Naive thymus-derived CD4-positive, alpha-beta T cell (primary cell): ENCODE measurements around the gene PROK2. TPM values are rescaled to one million over a fixed set of nuclear protein-coding genes. Genes with fewer than 3 reads are reported as not detected.

Experiments
- ATAC-seq: fragments of 150-1000 bp; cut with Tn5 transposase; 2 replicates; pipeline ENCODE4 v1.10.0; 2021; ENCODE audit warnings: mild to moderate bottlenecking, moderate library complexity
- CTCF ChIA-PET: fragments of 350-600 bp; sonication (Branson Sonifier 250); formaldehyde crosslinking; loops from one replicate; lab custom pipeline; 2021; ENCODE audit warnings: antibody characterized with exemption; lab: Charles Lee
- POLR2A ChIA-PET: fragments of 350-600 bp; sonication (Branson Sonifier 250); formaldehyde crosslinking; loops from one replicate; lab custom pipeline; 2021; ENCODE audit warnings: antibody characterized with exemption, inconsistent platforms; lab: Charles Lee
- DNase-seq, 9 donors: peaks; one replicate each; pipeline versions ENCODE4 v3.0.0 to v3.0.0-alpha.2; 2020 to 2022; ENCODE audit warnings: mixed read lengths in 1 of 9
- H3K27ac ChIP-seq: one replicate; pipeline ENCODE4 v1.7.0; 2013; ENCODE audit warnings: mild to moderate bottlenecking, low read depth, low read length, moderate library complexity
- H3K27me3 ChIP-seq, 2 donors: one replicate each; pipeline ENCODE4 v1.7.0; 2013; ENCODE audit warnings: low read length in 2 of 2, mild to moderate bottlenecking in 2 of 2, moderate library complexity in 2 of 2; ENCODE audit not compliant: control insufficient read depth in 2 of 2, insufficient read depth in 2 of 2
- H3K36me3 ChIP-seq, 3 experiments: 1 replicate in 2 of 3; 2 replicates in 1 of 3; pipeline ENCODE4 v1.7.0; 2013; ENCODE audit warnings: low read length in 3 of 3, mild to moderate bottlenecking in 3 of 3, moderate library complexity in 1 of 3; ENCODE audit not compliant: insufficient read depth in 3 of 3, control insufficient read depth in 2 of 3
- H3K4me1 ChIP-seq, 2 donors: one replicate each; pipeline ENCODE4 v1.7.0; 2013; ENCODE audit warnings: low read length in 2 of 2, mild to moderate bottlenecking in 2 of 2, moderate library complexity in 1 of 2; ENCODE audit not compliant: control insufficient read depth in 2 of 2, insufficient read depth in 2 of 2
- H3K4me3 ChIP-seq: 2 replicates; pipeline ENCODE4 v1.7.0; 2013; ENCODE audit warnings: mild to moderate bottlenecking, low read length
- H3K9me3 ChIP-seq, 3 experiments: 1 replicate in 2 of 3; 2 replicates in 1 of 3; pipeline ENCODE4 v1.7.0; 2013; ENCODE audit warnings: low read length in 3 of 3; ENCODE audit not compliant: control insufficient read depth in 2 of 3
- H3K27ac Mint-ChIP-seq, 9 donors: one replicate each; pipeline ENCODE4 v1.8.0; 2020 to 2022; ENCODE audit warnings: mixed read lengths in 9 of 9, mild to moderate bottlenecking in 8 of 9, moderate library complexity in 5 of 9, inconsistent platforms in 2 of 9
- H3K27me3 Mint-ChIP-seq, 5 donors: one replicate each; pipeline ENCODE4 v1.8.0; 2021 to 2022; ENCODE audit warnings: mixed read lengths in 5 of 5, mild to moderate bottlenecking in 1 of 5
- H3K36me3 Mint-ChIP-seq, 5 donors: one replicate each; pipeline ENCODE4 v1.8.0; 2020 to 2022; ENCODE audit warnings: mixed read lengths in 5 of 5, mild to moderate bottlenecking in 3 of 5, inconsistent platforms in 1 of 5
- H3K4me1 Mint-ChIP-seq, 7 donors: one replicate each; pipeline ENCODE4 v1.8.0; 2020 to 2022; ENCODE audit warnings: mixed read lengths in 7 of 7, mild to moderate bottlenecking in 3 of 7, inconsistent platforms in 1 of 7
- H3K4me3 Mint-ChIP-seq, 10 donors: one replicate each; pipeline ENCODE4 v1.8.0; 2020 to 2022; ENCODE audit warnings: mild to moderate bottlenecking in 10 of 10, mixed read lengths in 10 of 10, moderate library complexity in 6 of 10, inconsistent platforms in 2 of 10
- H3K9me3 Mint-ChIP-seq, 11 donors: one replicate each; pipeline ENCODE4 v1.8.0; 2020 to 2022; ENCODE audit warnings: mixed read lengths in 11 of 11, mild to moderate bottlenecking in 4 of 11, inconsistent platforms in 1 of 11, moderate library complexity in 1 of 11
- intact Hi-C, 2 donors: fragments of 100-400 bp; cut with micrococcal nuclease; formaldehyde crosslinking; loops; one replicate each; pipeline ENCODE4 v1.15.1; 2023
- polyA plus RNA-seq, 2 donors: library from polyadenylated mRNA; unstranded; fragments of 300-500 nt; fragmentation: Illumina TruSeq; gene quantifications; one replicate each; pipeline ENCODE4 v1.2.3, GENCODE V29; 2021
- total RNA-seq, 6 experiments: library from RNA in 5 of 6; stranded (reverse) in 5 of 6; gene quantifications; 1 replicate in 5 of 6; 2 replicates in 1 of 6; pipeline ENCODE4 v1.2.3 and lab custom pipeline; 2021 to 2026

PROK2 gene
- total and polyA plus RNA-seq, 7 experiments from 2014 or later, result 14.1 TPM; not detected in 6

- Mint-ChIP-seq H3K9me3 (peaks cover 3 to 53% (median 29%) of the 10 kb centered on the region in 11 donors), H3K36me3 (peaks cover 3 to 19% (median 4%) of the 10 kb centered on the region in 5 donors)
- CTCF ChIA-PET, result interaction anchor here (1.0 kb wide), 1 partner anchor 32 kb away, joined by 3 read pairs; no protein-coding TSS in a partner anchor
Observed at GRCh38 chr3:71742621-71743020, 42.3 kb downstream of the PROK2 start.

GRCh38 chr3:71734881-71735280, 50.1 kb downstream of the PROK2 start:
- Histone ChIP-seq H3K36me3 (no peaks in the 10 kb centered on the region), H3K27ac (no peak overlapping the region), H3K27me3 (no peaks in the 10 kb centered on the region), H3K4me1 (peaks cover 0 to 6% of the 10 kb centered on the region in 2 donors), H3K9me3 (no peaks in the 10 kb centered on the region), H3K4me3 (no peak overlapping the region)
- H3K27me3 Mint-ChIP-seq, result peaks cover 10 to 42% (median 20%) of the 10 kb centered on the region in 5 donors
- ChIA-PET CTCF (no interaction called here), POLR2A (no interaction called here)
- H3K36me3 Mint-ChIP-seq, result peaks cover 0 to 8% (median 5%) of the 10 kb centered on the region in 5 donors
- no peak overlapping the region for H3K27ac Mint-ChIP-seq
- H3K9me3 Mint-ChIP-seq, result peaks cover 2 to 24% (median 7%) of the 10 kb centered on the region in 11 donors
- no peak overlapping the region for H3K4me3 Mint-ChIP-seq
- peaks cover 5 to 18% (median 13%) of the 10 kb centered on the region in 7 donors for H3K4me1 Mint-ChIP-seq
- DNase-seq (no peak), ATAC-seq (no peak)
- intact Hi-C loops, result no loop called here

More at GRCh38 chr3:71742621-71743020, 42.3 kb downstream of the PROK2 start:
- ATAC-seq (no peak), DNase-seq (no peak)
- Mint-ChIP-seq H3K4me3 (no peak overlapping the region), H3K27ac (no peak overlapping the region), H3K4me1 (peaks cover 0 to 2% (median 0%) of the 10 kb centered on the region in 7 donors), H3K27me3 (peaks cover 0 to 36% (median 6%) of the 10 kb centered on the region in 5 donors)
- Histone ChIP-seq H3K9me3 (peaks cover 0 to 6% (median 4%) of the 10 kb centered on the region in 3 experiments), H3K36me3 (no peaks in the 10 kb centered on the region), H3K4me3 (no peak overlapping the region), H3K4me1 (no peaks in the 10 kb centered on the region), H3K27ac (no peak overlapping the region), H3K27me3 (no peaks in the 10 kb centered on the region)
- POLR2A ChIA-PET, result no interaction called here
- intact Hi-C loops, result no loop called here

- Histone ChIP-seq H3K27ac (no peak overlapping the region), H3K9me3 (no peaks in the 10 kb centered on the region), H3K4me3 (no peak overlapping the region), H3K4me1 (peaks cover 12 to 20% of the 10 kb centered on the region in 2 donors), H3K27me3 (no peaks in the 10 kb centered on the region), H3K36me3 (no peaks in the 10 kb centered on the region)
- H3K27ac Mint-ChIP-seq, result no peak overlapping the region
- no peak overlapping the region for H3K4me3 Mint-ChIP-seq
- no peak for ATAC-seq
- intact Hi-C loops, result no loop called here
- ChIA-PET POLR2A (interaction anchor here (0.5 to 0.7 kb wide), 3 partner anchors 16 to 932 kb away, joined by 3 to 5 read pairs (median 3); no protein-coding TSS in a partner anchor), CTCF (interaction anchor here (0.7 to 0.8 kb wide), 3 partner anchors 10 to 1090 kb away, joined by 3 read pairs; no protein-coding TSS in a partner anchor)
- H3K9me3 Mint-ChIP-seq, result peaks cover 2 to 22% (median 7%) of the 10 kb centered on the region in 11 donors
- peaks cover 0 to 5% (median 4%) of the 10 kb centered on the region in 5 donors for H3K36me3 Mint-ChIP-seq
- peaks cover 15 to 34% (median 26%) of the 10 kb centered on the region in 7 donors for H3K4me1 Mint-ChIP-seq
- no peak for DNase-seq
- H3K27me3 Mint-ChIP-seq, result peaks cover 10 to 34% (median 19%) of the 10 kb centered on the region in 5 donors
Observed at GRCh38 chr3:71733319-71733718, 51.6 kb downstream of the PROK2 start.

GRCh38 chr3:71732637-71733036, 52.3 kb downstream of the PROK2 start:
- no peak for ATAC-seq
- Histone ChIP-seq H3K36me3 (no peaks in the 10 kb centered on the region), H3K27me3 (no peaks in the 10 kb centered on the region), H3K4me3 (no peak overlapping the region), H3K9me3 (no peaks in the 10 kb centered on the region), H3K27ac (no peak overlapping the region), H3K4me1 (peaks cover 12 to 20% of the 10 kb centered on the region in 2 donors)
- ChIA-PET CTCF (interaction anchor here (1.0 kb wide), 1 partner anchor 19 kb away, joined by 3 read pairs; no protein-coding TSS in a partner anchor), POLR2A (interaction anchor here (0.6 to 0.7 kb wide), 2 partner anchors 16 to 639 kb away, joined by 3 to 4 read pairs; no protein-coding TSS in a partner anchor)
- intact Hi-C loops, result no loop called here
- Mint-ChIP-seq H3K36me3 (peaks cover 0 to 5% (median 4%) of the 10 kb centered on the region in 5 donors), H3K4me1 (peaks cover 17 to 36% (median 29%) of the 10 kb centered on the region in 7 donors), H3K27me3 (peaks cover 7 to 27% (median 12%) of the 10 kb centered on the region in 5 donors), H3K27ac (no peak overlapping the region), H3K4me3 (no peak overlapping the region), H3K9me3 (peaks cover 1 to 17% (median 6%) of the 10 kb centered on the region in 11 donors)
- DNase-seq, result no peak

GRCh38 chr3:71728632-71729342, 56.2 kb downstream of the PROK2 start:
- H3K4me1 Mint-ChIP-seq, result peaks cover 37 to 58% (median 50%) of the 10 kb centered on the region in 7 donors

GRCh38 chr3:71726146-71726545, 58.8 kb downstream of the PROK2 start:
- H3K36me3 ChIP-seq, result peaks cover 0 to 3% (median 0%) of the 10 kb centered on the region in 3 experiments
- intact Hi-C loops, result loop anchor here (1.0 to 10.0 kb wide), 12 partner anchors 15 to 1361 kb away; partner anchors contain the start of gene PPP4R2 (in 1 of the 2)
- ChIA-PET POLR2A (no interaction called here), CTCF (interaction anchor here (2.0 kb wide), 1 partner anchor 15 kb away, joined by 13 read pairs; no protein-coding TSS in a partner anchor)
- H3K9me3 ChIP-seq, result no peaks in the 10 kb centered on the region
- peaks cover 0 to 3% (median 0%) of the 10 kb centered on the region in 11 donors for H3K9me3 Mint-ChIP-seq
- no peaks in the 10 kb centered on the region for H3K27me3 ChIP-seq
- peaks cover 0 to 12% (median 2%) of the 10 kb centered on the region in 5 donors for H3K36me3 Mint-ChIP-seq
- peak; percentile 58 for ATAC-seq
- H3K4me1 ChIP-seq, result peaks cover 44 to 53% of the 10 kb centered on the region in 2 donors
- H3K4me3 Mint-ChIP-seq, result peak overlapping the region; percentile 85 to 99 (median 92)
- peak overlapping the region; percentile 72 for H3K27ac ChIP-seq
- peaks cover 57 to 81% (median 70%) of the 10 kb centered on the region in 7 donors for H3K4me1 Mint-ChIP-seq
- H3K27ac Mint-ChIP-seq, result peak overlapping the region; percentile 83 to 98 (median 96)
- no peaks in the 10 kb centered on the region for H3K27me3 Mint-ChIP-seq
- peak in 8 of 9 donors; percentile 48 to 78 (median 62) for DNase-seq
- peak overlapping the region; percentile 81 for H3K4me3 ChIP-seq

More at GRCh38 chr3:71728632-71729342, 56.2 kb downstream of the PROK2 start:
- Histone ChIP-seq H3K36me3 (peaks cover 0 to 3% (median 0%) of the 10 kb centered on the region in 3 experiments), H3K4me1 (peaks cover 20 to 29% of the 10 kb centered on the region in 2 donors), H3K4me3 (no peak overlapping the region), H3K27me3 (no peaks in the 10 kb centered on the region), H3K27ac (no peak overlapping the region), H3K9me3 (no peaks in the 10 kb centered on the region)
- peak overlapping the region in 3 of 10 donors; percentile 29 to 36 (median 30) for H3K4me3 Mint-ChIP-seq
- ATAC-seq (no peak), DNase-seq (peak in 2 of 9 donors; percentile 17 to 36)
- H3K27ac Mint-ChIP-seq, result peak overlapping the region in 8 of 9 donors; percentile 36 to 84 (median 51)
- CTCF ChIA-PET, result interaction anchor here (0.6 to 1.9 kb wide), 14 partner anchors 8 to 1221 kb away, joined by 3 to 15 read pairs (median 3); no protein-coding TSS in a partner anchor
- intact Hi-C loops, result loop anchor here (1.0 to 10.0 kb wide), 11 partner anchors 54 to 1359 kb away; no protein-coding TSS in a partner anchor
- peaks cover 0 to 4% (median 0%) of the 10 kb centered on the region in 5 donors for H3K36me3 Mint-ChIP-seq
- peaks cover 0 to 4% (median 0%) of the 10 kb centered on the region in 11 donors for H3K9me3 Mint-ChIP-seq
- no peaks in the 10 kb centered on the region for H3K27me3 Mint-ChIP-seq
- POLR2A ChIA-PET, result no interaction called here
